ENCODE measurements around the gene IKZF2. TPM values are rescaled to one million over a fixed set of nuclear protein-coding genes. Genes with fewer than 3 reads are reported as not detected.

Gene IKZF2
- total RNA-seq, 1 donor from 2014 or later, result 29.7 TPM

GRCh38 chr2:213161759-213162515, 10.5 kb upstream of the IKZF2 start:
- H3K36me3 ChIP-seq, result no peaks in the 10 kb centered on the region
- H3K79me2 ChIP-seq (ENCODE audit: low read depth), result no peaks in the 10 kb centered on the region
- no peak overlapping the region for H2AFZ ChIP-seq (replicated peaks)
- no peaks in the 10 kb centered on the region for H3K9me3 Mint-ChIP-seq
- H3K4me1 ChIP-seq, result no peaks in the 10 kb centered on the region
- H3K36me3 Mint-ChIP-seq, result no peaks in the 10 kb centered on the region
- H3K4me3 Mint-ChIP-seq, result no peak overlapping the region
- no peaks in the 10 kb centered on the region for H3K4me1 Mint-ChIP-seq
- H3F3A ChIP-seq (ENCODE audit: low read depth), result no peaks in the 10 kb centered on the region
- no peaks in the 10 kb centered on the region for H3K27me3 ChIP-seq
- no peak overlapping the region for H3K4me3 ChIP-seq
- no peak for TF ChIP-seq CTCF (IDR thresholded peaks at IDR 0.05)
- no peak for TF ChIP-seq EZH2phosphoT487 (IDR thresholded peaks at IDR 0.05)
- no peak for TF ChIP-seq EZH2 (IDR thresholded peaks at IDR 0.05)
- no peak overlapping the region for H3K27ac Mint-ChIP-seq
- no peaks in the 10 kb centered on the region for H4K20me1 ChIP-seq (ENCODE audit: low read depth)
- no peaks in the 10 kb centered on the region for H3K27me3 Mint-ChIP-seq (ENCODE audit: insufficient read depth, low read depth)
- no peak overlapping the region for H3K9ac ChIP-seq
- H3K27ac ChIP-seq, result no peak overlapping the region
- DNase-seq (ENCODE audit: low spot score), result no peak
- H3K9me3 ChIP-seq (ENCODE audit: low read depth), result no peaks in the 10 kb centered on the region
- H3K4me2 ChIP-seq, result no peak overlapping the region

- Histone ChIP-seq H4K20me1 (ENCODE audit: low read depth) (no peaks in the 10 kb centered on the region), H3K36me3 (no peaks in the 10 kb centered on the region), H3K79me2 (ENCODE audit: low read depth) (no peaks in the 10 kb centered on the region), H3K4me2 (no peak overlapping the region), H3K27ac (no peak overlapping the region), H3K9me3 (ENCODE audit: low read depth) (no peaks in the 10 kb centered on the region), H2AFZ (replicated peaks) (no peak overlapping the region), H3K4me3 (no peak overlapping the region), H3K9ac (no peak overlapping the region), H3K4me1 (peaks cover 18% of the 10 kb centered on the region), H3F3A (ENCODE audit: low read depth) (no peaks in the 10 kb centered on the region), H3K27me3 (no peaks in the 10 kb centered on the region)
- Mint-ChIP-seq H3K36me3 (no peaks in the 10 kb centered on the region), H3K4me1 (peaks cover 3% of the 10 kb centered on the region), H3K27me3 (ENCODE audit: insufficient read depth, low read depth) (no peaks in the 10 kb centered on the region), H3K9me3 (peaks cover 4% of the 10 kb centered on the region), H3K4me3 (no peak overlapping the region), H3K27ac (no peak overlapping the region)
- DNase-seq (ENCODE audit: low spot score), result no peak
- TF ChIP-seq EZH2 (IDR thresholded peaks at IDR 0.05) (no peak), CTCF (IDR thresholded peaks at IDR 0.05) (no peak), EZH2phosphoT487 (IDR thresholded peaks at IDR 0.05) (no peak)
Observed at GRCh38 chr2:213159768-213160167, 8.4 kb upstream of the IKZF2 start.

GRCh38 chr2:213157242-213157641, 5.8 kb upstream of the IKZF2 start:
- Histone ChIP-seq H3K27me3 (no peaks in the 10 kb centered on the region), H3K4me1 (peaks cover 24% of the 10 kb centered on the region), H3K4me2 (no peak overlapping the region), H3K79me2 (ENCODE audit: low read depth) (peaks cover 3% of the 10 kb centered on the region), H3F3A (ENCODE audit: low read depth) (peaks cover 8% of the 10 kb centered on the region), H3K4me3 (no peak overlapping the region), H3K27ac (no peak overlapping the region), H3K9me3 (ENCODE audit: low read depth) (no peaks in the 10 kb centered on the region), H2AFZ (replicated peaks) (no peak overlapping the region), H4K20me1 (ENCODE audit: low read depth) (no peaks in the 10 kb centered on the region), H3K9ac (no peak overlapping the region), H3K36me3 (no peaks in the 10 kb centered on the region)
- peaks cover 22% of the 10 kb centered on the region for H3K4me1 Mint-ChIP-seq
- no peaks in the 10 kb centered on the region for H3K36me3 Mint-ChIP-seq
- H3K27me3 Mint-ChIP-seq (ENCODE audit: insufficient read depth, low read depth), result peaks cover 5% of the 10 kb centered on the region
- peaks cover 4% of the 10 kb centered on the region for H3K9me3 Mint-ChIP-seq
- TF ChIP-seq EZH2 (IDR thresholded peaks at IDR 0.05) (no peak), CTCF (IDR thresholded peaks at IDR 0.05) (no peak), EZH2phosphoT487 (IDR thresholded peaks at IDR 0.05) (no peak)
- no peak overlapping the region for H3K4me3 Mint-ChIP-seq
- H3K27ac Mint-ChIP-seq, result no peak overlapping the region
- no peak for DNase-seq (ENCODE audit: low spot score)

All from neural progenitor cell (in vitro differentiated cells).